HL-60/S4 treated with phorbol 12-myristate 13-acetate at 8.2 ng/mL for 4 days and 3 days (cell line): ENCODE results near the gene CCDC192.
"Not testable (repeated sequence)": the region's sequence is repeated elsewhere in the genome, so short reads cannot be mapped to it uniquely, and the experiment has no call there.

Source experiments
- in situ Hi-C: fragments of 300-500 bp; cut with MboI; formaldehyde crosslinking; loops from 2 replicates; pipeline ENCODE4 v1.15.0; 2022; ENCODE audit warnings: low sequenced_read_pairs

Gene CCDC192

GRCh38 chr5:127839496-127840197 is 136.5 kb downstream of the CCDC192 start:
- in situ Hi-C loops, result no loop called here

- in situ Hi-C loops, result no loop called here
Measured at GRCh38 chr5:127840198-127840524, 137.0 kb downstream of the CCDC192 start.

- in situ Hi-C loops, result no loop called here
Measured at GRCh38 chr5:127840809-127841208, 137.6 kb downstream of the CCDC192 start.

- in situ Hi-C loops, result no loop called here
Measured at GRCh38 chr5:127844581-127845021, 141.4 kb downstream of the CCDC192 start.

GRCh38 chr5:127846884-127847283 is 143.7 kb downstream of the CCDC192 start:
- in situ Hi-C loops, result no loop called here

- in situ Hi-C loops, result not testable (repeated sequence)
Measured at GRCh38 chr5:127847641-127848040, 144.4 kb downstream of the CCDC192 start.

- in situ Hi-C loops, result no loop called here
Measured at GRCh38 chr5:127848098-127848497, 144.9 kb downstream of the CCDC192 start.

GRCh38 chr5:127849408-127849807 is 146.2 kb downstream of the CCDC192 start:
- in situ Hi-C loops, result no loop called here

- in situ Hi-C loops, result no loop called here
Measured at GRCh38 chr5:127849891-127850290, 146.7 kb downstream of the CCDC192 start.

GRCh38 chr5:127851964-127852363 is 148.8 kb downstream of the CCDC192 start:
- in situ Hi-C loops, result no loop called here

GRCh38 chr5:127854520-127854919 is 151.3 kb downstream of the CCDC192 start:
- in situ Hi-C loops, result no loop called here

- in situ Hi-C loops, result no loop called here
Measured at GRCh38 chr5:127856292-127856691, 153.1 kb downstream of the CCDC192 start.

- in situ Hi-C loops, result no loop called here
Measured at GRCh38 chr5:127858116-127858784, 155.1 kb downstream of the CCDC192 start.

GRCh38 chr5:127860291-127860690 is 157.1 kb downstream of the CCDC192 start:
- in situ Hi-C loops, result no loop called here

- in situ Hi-C loops, result no loop called here
Measured at GRCh38 chr5:127863161-127863560, 160.0 kb downstream of the CCDC192 start.

- in situ Hi-C loops, result no loop called here
Measured at GRCh38 chr5:127863610-127864395, 160.6 kb downstream of the CCDC192 start.

GRCh38 chr5:127864511-127864910 is 161.3 kb downstream of the CCDC192 start:
- in situ Hi-C loops, result no loop called here

GRCh38 chr5:127865273-127865672 is 162.1 kb downstream of the CCDC192 start:
- in situ Hi-C loops, result no loop called here

- in situ Hi-C loops, result no loop called here
Measured at GRCh38 chr5:127867022-127867783, 164.0 kb downstream of the CCDC192 start.

- in situ Hi-C loops, result no loop called here
Measured at GRCh38 chr5:127870914-127871313, 167.7 kb downstream of the CCDC192 start.

- in situ Hi-C loops, result no loop called here
Measured at GRCh38 chr5:127871503-127872153, 168.4 kb downstream of the CCDC192 start.
